ENCODE results near the gene COQ2. TPM values are rescaled to one million over a fixed set of nuclear protein-coding genes. Genes with fewer than 3 reads are reported as not detected.
"Not testable (repeated sequence)": the region's sequence is repeated elsewhere in the genome, so short reads cannot be mapped to it uniquely, and the experiment has no call there.

The COQ2 gene
- total RNA-seq, 1 experiment from 2014 or later: 24.2 TPM

GRCh38 chr4:83237591-83237990, 47.0 kb downstream of the COQ2 start:
- Histone ChIP-seq H3K4me1 (peaks cover 5% of the 10 kb centered on the region; the same call in 1 of the 2 replicates), H3K9me3 (no peaks in the 10 kb centered on the region), H3K36me3 (ENCODE audit: control insufficient read depth, insufficient read depth, low read length) (no peaks in the 10 kb centered on the region), H3K27me3 (replicated peaks; ENCODE audit: control insufficient read depth, insufficient read depth, low read length) (no peaks in the 10 kb centered on the region), H3K4me3 (ENCODE audit: low read depth, low read length) (no peak overlapping the region)
- Mint-ChIP-seq H3K27me3 (ENCODE audit: insufficient read depth, unreplicated experiment) (no peaks in the 10 kb centered on the region), H3K36me3 (ENCODE audit: insufficient read depth, unreplicated experiment) (no peaks in the 10 kb centered on the region), H3K4me3 (ENCODE audit: unreplicated experiment) (no peak overlapping the region), H3K4me1 (ENCODE audit: low read depth, unreplicated experiment) (peaks cover 7% of the 10 kb centered on the region), H3K27ac (ENCODE audit: unreplicated experiment) (no peak overlapping the region), H3K9me3 (ENCODE audit: unreplicated experiment) (no peaks in the 10 kb centered on the region)
- intact Hi-C loops (cut with micrococcal nuclease; ENCODE audit: unreplicated experiment): no loop called here
- TF ChIP-seq CTCF (IDR thresholded peaks at IDR 0.05; ENCODE audit: insufficient read depth in 1 of 2, low read depth in 1 of 2, low read length in 1 of 2, severe bottlenecking in 1 of 2, unreplicated experiment in 1 of 2): no peak
- no TSS peak for BruUV-seq (replicated peaks)
- ChIA-PET POLR2A (no interaction called here), CTCF (no interaction called here)
- no peak for DNase-seq

- H3K4me1 Mint-ChIP-seq (ENCODE audit: low read depth, unreplicated experiment); H3K9me3 Mint-ChIP-seq (ENCODE audit: unreplicated experiment): not testable (repeated sequence)
Measured at GRCh38 chr4:83235645-83236133, 48.9 kb downstream of the COQ2 start.

GRCh38 chr4:83234902-83235644, 49.5 kb downstream of the COQ2 start:
- DNase-seq: no peak
- no TSS peak for BruUV-seq (replicated peaks)
- H3K9me3 ChIP-seq: no peaks in the 10 kb centered on the region
- CTCF ChIA-PET: no interaction called here
- intact Hi-C loops (cut with micrococcal nuclease; ENCODE audit: unreplicated experiment): no loop called here
- no peaks in the 10 kb centered on the region for H3K36me3 ChIP-seq (ENCODE audit: control insufficient read depth, insufficient read depth, low read length)
- H3K27me3 ChIP-seq (replicated peaks; ENCODE audit: control insufficient read depth, insufficient read depth, low read length): no peaks in the 10 kb centered on the region
- POLR2A ChIA-PET: no interaction called here
- peaks cover 9% of the 10 kb centered on the region for H3K4me1 ChIP-seq
- H3K36me3 Mint-ChIP-seq (ENCODE audit: insufficient read depth, unreplicated experiment): no peaks in the 10 kb centered on the region
- TF ChIP-seq CTCF (IDR thresholded peaks at IDR 0.05; ENCODE audit: insufficient read depth in 1 of 2, low read depth in 1 of 2, low read length in 1 of 2, severe bottlenecking in 1 of 2, unreplicated experiment in 1 of 2): no peak
- H3K4me3 Mint-ChIP-seq (ENCODE audit: unreplicated experiment): no peak overlapping the region
- no peak overlapping the region for H3K4me3 ChIP-seq (ENCODE audit: low read depth, low read length)
- H3K27ac Mint-ChIP-seq (ENCODE audit: unreplicated experiment): peak overlapping the region; percentile 20
- H3K27me3 Mint-ChIP-seq (ENCODE audit: insufficient read depth, unreplicated experiment): no peaks in the 10 kb centered on the region
- no peaks in the 10 kb centered on the region for H3K9me3 Mint-ChIP-seq (ENCODE audit: unreplicated experiment)
- peaks cover 7% of the 10 kb centered on the region for H3K4me1 Mint-ChIP-seq (ENCODE audit: low read depth, unreplicated experiment)

More at GRCh38 chr4:83235645-83236133, 48.9 kb downstream of the COQ2 start:
- H3K36me3 Mint-ChIP-seq (ENCODE audit: insufficient read depth, unreplicated experiment); BruUV-seq (replicated peaks); POLR2A ChIA-PET; intact Hi-C loops (cut with micrococcal nuclease; ENCODE audit: unreplicated experiment); H3K27me3 ChIP-seq (replicated peaks; ENCODE audit: control insufficient read depth, insufficient read depth, low read length); CTCF ChIA-PET; H3K36me3 ChIP-seq (ENCODE audit: control insufficient read depth, insufficient read depth, low read length); H3K4me3 Mint-ChIP-seq (ENCODE audit: unreplicated experiment); H3K4me3 ChIP-seq (ENCODE audit: low read depth, low read length); H3K4me1 ChIP-seq; H3K27me3 Mint-ChIP-seq (ENCODE audit: insufficient read depth, unreplicated experiment); DNase-seq; H3K9me3 ChIP-seq: not testable (repeated sequence)
- H3K27ac Mint-ChIP-seq (ENCODE audit: unreplicated experiment): peak overlapping the region; percentile 20

- H3K4me1 Mint-ChIP-seq (ENCODE audit: low read depth, unreplicated experiment); H3K27me3 Mint-ChIP-seq (ENCODE audit: insufficient read depth, unreplicated experiment); H3K9me3 Mint-ChIP-seq (ENCODE audit: unreplicated experiment); H3K36me3 ChIP-seq (ENCODE audit: control insufficient read depth, insufficient read depth, low read length); POLR2A ChIA-PET; H3K4me1 ChIP-seq; H3K4me3 Mint-ChIP-seq (ENCODE audit: unreplicated experiment); H3K4me3 ChIP-seq (ENCODE audit: low read depth, low read length); CTCF ChIA-PET; H3K27ac Mint-ChIP-seq (ENCODE audit: unreplicated experiment); intact Hi-C loops (cut with micrococcal nuclease; ENCODE audit: unreplicated experiment); H3K27me3 ChIP-seq (replicated peaks; ENCODE audit: control insufficient read depth, insufficient read depth, low read length); H3K36me3 Mint-ChIP-seq (ENCODE audit: insufficient read depth, unreplicated experiment); BruUV-seq (replicated peaks); H3K9me3 ChIP-seq; DNase-seq: not testable (repeated sequence)
Measured at GRCh38 chr4:83234387-83234786, 50.2 kb downstream of the COQ2 start.
